AG09309 (cell line): ENCODE measurements around the gene GNPTG.
"Not testable (repeated sequence)": the region's sequence is repeated elsewhere in the genome, so short reads cannot be mapped to it uniquely, and the experiment has no call there.

ENCODE experiments used
- DNase-seq: peaks from one replicate; pipeline ENCODE4 v3.0.0-alpha.2; 2010; ENCODE audit warnings: low read depth
- H3K4me3 ChIP-seq: 2 replicates; pipeline ENCODE4 v1.5.1; 2011; ENCODE audit warnings: mild to moderate bottlenecking, low read depth, low read length, moderate library complexity; ENCODE audit not compliant: control insufficient read depth
- CTCF ChIP-seq: IDR thresholded peaks from 2 replicates; pipeline ENCODE4 v1.5.1; 2011; ENCODE audit warnings: mild to moderate bottlenecking, low read depth, low read length, inconsistent platforms; ENCODE audit not compliant: insufficient read depth, control insufficient read depth; ENCODE audit errors: missing control alignments

The GNPTG gene

GRCh38 chr16:1325261-1325660 lies 26.5 kb upstream of the GNPTG start:
- no peak for TF ChIP-seq CTCF
- DNase-seq: no peak
- H3K4me3 ChIP-seq: no peak overlapping the region

- no peak for DNase-seq
- TF ChIP-seq CTCF: no peak
- H3K4me3 ChIP-seq: no peak overlapping the region
Observed at GRCh38 chr16:1325673-1326371, 25.9 kb upstream of the GNPTG start.

- no peak overlapping the region for H3K4me3 ChIP-seq
- no peak for DNase-seq
- no peak for TF ChIP-seq CTCF
Observed at GRCh38 chr16:1326391-1326790, 25.3 kb upstream of the GNPTG start.

- TF ChIP-seq CTCF: no peak
- DNase-seq: no peak
- no peak overlapping the region for H3K4me3 ChIP-seq
Observed at GRCh38 chr16:1326946-1327618, 24.6 kb upstream of the GNPTG start.

GRCh38 chr16:1327619-1327947 lies 24.1 kb upstream of the GNPTG start:
- H3K4me3 ChIP-seq: no peak overlapping the region
- no peak for TF ChIP-seq CTCF
- DNase-seq: no peak

GRCh38 chr16:1328136-1328535 lies 23.6 kb upstream of the GNPTG start:
- not testable (repeated sequence) for DNase-seq, H3K4me3 ChIP-seq

GRCh38 chr16:1328961-1329360 lies 22.8 kb upstream of the GNPTG start:
- not testable (repeated sequence) for H3K4me3 ChIP-seq, DNase-seq

- no peak overlapping the region for H3K4me3 ChIP-seq
- DNase-seq: no peak
- peak; percentile 48 for TF ChIP-seq CTCF
Observed at GRCh38 chr16:1330260-1330914, 21.3 kb upstream of the GNPTG start.
